Calu3 (cell line): ENCODE results near the gene LIMS1. TPM values are rescaled to one million over a fixed set of nuclear protein-coding genes. Genes with fewer than 3 reads are reported as not detected.
"Not testable (repeated sequence)": the region's sequence is repeated elsewhere in the genome, so short reads cannot be mapped to it uniquely, and the experiment has no call there.

Experiments used
- BruUV-seq: library from RNA; stranded (reverse); fragments of 400-500 nt; replicated peaks from 2 replicates; lab custom pipeline; 2021; lab: Mats Ljungman, UMichigan
- CTCF ChIA-PET: fragments of 300-600 bp; sonication (Branson Sonifier 250); formaldehyde crosslinking; loops from one replicate; lab custom pipeline; 2022; ENCODE audit warnings: antibody characterized with exemption; lab: Charles Lee
- DNase-seq: peaks from one replicate; pipeline ENCODE4 v3.0.0; 2022
- H3K27ac Mint-ChIP-seq: one replicate; pipeline ENCODE4 v1.8.0; 2022; ENCODE audit warnings: mixed read lengths; ENCODE audit not compliant: unreplicated experiment
- H3K27me3 Mint-ChIP-seq: one replicate; pipeline ENCODE4 v1.8.0; 2022; ENCODE audit warnings: mixed read lengths; ENCODE audit not compliant: unreplicated experiment
- H3K36me3 Mint-ChIP-seq: one replicate; pipeline ENCODE4 v1.8.0; 2022; ENCODE audit warnings: mild to moderate bottlenecking, moderate library complexity, mixed read lengths; ENCODE audit not compliant: insufficient read depth, unreplicated experiment
- H3K4me1 Mint-ChIP-seq: one replicate; pipeline ENCODE4 v1.8.0; 2022; ENCODE audit warnings: mild to moderate bottlenecking, low read depth, mixed read lengths; ENCODE audit not compliant: unreplicated experiment
- H3K4me3 Mint-ChIP-seq: one replicate; pipeline ENCODE4 v1.8.0; 2022; ENCODE audit warnings: mild to moderate bottlenecking, low read depth, moderate library complexity, mixed read lengths; ENCODE audit not compliant: unreplicated experiment
- H3K9me3 Mint-ChIP-seq: one replicate; pipeline ENCODE4 v1.8.0; 2022; ENCODE audit warnings: low read depth, mixed read lengths; ENCODE audit not compliant: unreplicated experiment
- intact Hi-C: fragments of 100-400 bp; cut with micrococcal nuclease; formaldehyde crosslinking; loops from one replicate; pipeline ENCODE4 v1.10.0; 2022; ENCODE audit not compliant: unreplicated experiment
- total RNA-seq: library from RNA; stranded (reverse); gene quantifications from 2 replicates; pipeline ENCODE4 v1.2.3, GENCODE V29; 2022
- TF ChIP-seq, protein P1 (sequence below): fragments of 200-600 bp; IDR thresholded peaks from one replicate; pipeline ENCODE4 v1.8.0; 2022; ENCODE audit warnings: antibody characterized with exemption; ENCODE audit not compliant: unreplicated experiment

LIMS1 gene
- total RNA-seq, 1 experiment from 2014 or later, result 51.5 TPM

GRCh38 chr2:108701806-108702205, 167.5 kb downstream of the LIMS1 start:
- H3K9me3 Mint-ChIP-seq, result no peaks in the 10 kb centered on the region
- no peaks in the 10 kb centered on the region for H3K4me1 Mint-ChIP-seq
- TF ChIP-seq, protein P1, sequence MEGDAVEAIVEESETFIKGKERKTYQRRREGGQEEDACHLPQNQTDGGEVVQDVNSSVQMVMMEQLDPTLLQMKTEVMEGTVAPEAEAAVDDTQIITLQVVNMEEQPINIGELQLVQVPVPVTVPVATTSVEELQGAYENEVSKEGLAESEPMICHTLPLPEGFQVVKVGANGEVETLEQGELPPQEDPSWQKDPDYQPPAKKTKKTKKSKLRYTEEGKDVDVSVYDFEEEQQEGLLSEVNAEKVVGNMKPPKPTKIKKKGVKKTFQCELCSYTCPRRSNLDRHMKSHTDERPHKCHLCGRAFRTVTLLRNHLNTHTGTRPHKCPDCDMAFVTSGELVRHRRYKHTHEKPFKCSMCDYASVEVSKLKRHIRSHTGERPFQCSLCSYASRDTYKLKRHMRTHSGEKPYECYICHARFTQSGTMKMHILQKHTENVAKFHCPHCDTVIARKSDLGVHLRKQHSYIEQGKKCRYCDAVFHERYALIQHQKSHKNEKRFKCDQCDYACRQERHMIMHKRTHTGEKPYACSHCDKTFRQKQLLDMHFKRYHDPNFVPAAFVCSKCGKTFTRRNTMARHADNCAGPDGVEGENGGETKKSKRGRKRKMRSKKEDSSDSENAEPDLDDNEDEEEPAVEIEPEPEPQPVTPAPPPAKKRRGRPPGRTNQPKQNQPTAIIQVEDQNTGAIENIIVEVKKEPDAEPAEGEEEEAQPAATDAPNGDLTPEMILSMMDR, result no peak
- intact Hi-C loops, result no loop called here
- no peaks in the 10 kb centered on the region for H3K36me3 Mint-ChIP-seq
- H3K27me3 Mint-ChIP-seq, result no peaks in the 10 kb centered on the region
- no peak overlapping the region for H3K4me3 Mint-ChIP-seq
- no peak overlapping the region for H3K27ac Mint-ChIP-seq
- CTCF ChIA-PET, result no interaction called here
- BruUV-seq, result no TSS peak
- no peak for DNase-seq

- Mint-ChIP-seq H3K4me3 (no peak overlapping the region), H3K9me3 (no peaks in the 10 kb centered on the region), H3K36me3 (no peaks in the 10 kb centered on the region), H3K27me3 (peaks cover 6% of the 10 kb centered on the region), H3K27ac (no peak overlapping the region), H3K4me1 (no peaks in the 10 kb centered on the region)
- no peak for DNase-seq
- CTCF ChIA-PET, result no interaction called here
- intact Hi-C loops, result no loop called here
- TF ChIP-seq, protein P1, result no peak
- BruUV-seq, result no TSS peak
Measured at GRCh38 chr2:108704871-108705270, 170.6 kb downstream of the LIMS1 start.

DNA sequence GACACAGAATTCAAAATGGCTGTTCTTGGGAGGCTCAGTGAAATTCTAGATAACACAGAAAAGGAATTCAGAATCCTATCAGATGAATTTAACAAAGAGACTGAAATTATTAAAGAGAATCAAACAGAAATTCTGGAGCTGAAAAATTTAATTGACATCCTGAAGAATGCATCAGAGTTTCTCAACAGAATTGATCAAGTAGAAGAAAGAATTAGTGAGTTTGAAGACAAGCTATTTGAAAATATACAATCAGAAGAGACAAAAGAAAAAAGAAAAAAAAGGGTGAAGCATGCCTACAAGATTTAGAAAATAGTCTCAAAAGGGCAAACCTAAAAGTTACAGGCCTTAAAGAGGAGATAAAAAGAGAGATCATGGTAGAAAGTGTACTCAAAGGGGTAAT, 173.0 kb downstream of the LIMS1 start:
- Mint-ChIP-seq H3K4me1 (no peaks in the 10 kb centered on the region), H3K36me3 (no peaks in the 10 kb centered on the region), H3K9me3 (no peaks in the 10 kb centered on the region), H3K27ac (no peak overlapping the region), H3K4me3 (no peak overlapping the region), H3K27me3 (peaks cover 12% of the 10 kb centered on the region)
- TF ChIP-seq, protein P1, result no peak
- no TSS peak for BruUV-seq
- no peak for DNase-seq
- intact Hi-C loops, result no loop called here
- CTCF ChIA-PET, result interaction anchor here (0.7 kb wide), 1 partner anchor 845 kb away, joined by 7 read pairs; no protein-coding TSS in a partner anchor

- H3K27ac Mint-ChIP-seq, DNase-seq, H3K9me3 Mint-ChIP-seq, intact Hi-C loops, CTCF ChIA-PET, H3K4me1 Mint-ChIP-seq, H3K27me3 Mint-ChIP-seq, BruUV-seq, H3K4me3 Mint-ChIP-seq: not testable (repeated sequence)
- peaks cover 25% of the 10 kb centered on the region for H3K36me3 Mint-ChIP-seq
Measured at GRCh38 chr2:108716971-108717370, 182.7 kb downstream of the LIMS1 start.

GRCh38 chr2:108719149-108720044, 185.1 kb downstream of the LIMS1 start, which contains the start of gene RANBP2:
Gene RANBP2 (plus strand): TSS chr2:108719482. CDS start chr2:108719607, 125 bp downstream.
- CTCF ChIA-PET, result interaction anchor here (0.7 kb wide), 1 partner anchor 911 kb away, joined by 5 read pairs; no protein-coding TSS in a partner anchor
- Mint-ChIP-seq H3K4me3 (peak within 1 kb of the TSS; percentile 87), H3K36me3 (peaks cover 31% of the 10 kb centered on the region), H3K4me1 (peaks cover 17% of the 10 kb centered on the region), H3K9me3 (no peaks in the 10 kb centered on the region), H3K27ac (peak within 1 kb of the TSS; percentile 95), H3K27me3 (no peaks in the 10 kb centered on the region)
- TF ChIP-seq, protein P1, result no peak
- intact Hi-C loops, result no loop called here
- peak; percentile 93 for DNase-seq
- BruUV-seq, result no TSS peak

DNA sequence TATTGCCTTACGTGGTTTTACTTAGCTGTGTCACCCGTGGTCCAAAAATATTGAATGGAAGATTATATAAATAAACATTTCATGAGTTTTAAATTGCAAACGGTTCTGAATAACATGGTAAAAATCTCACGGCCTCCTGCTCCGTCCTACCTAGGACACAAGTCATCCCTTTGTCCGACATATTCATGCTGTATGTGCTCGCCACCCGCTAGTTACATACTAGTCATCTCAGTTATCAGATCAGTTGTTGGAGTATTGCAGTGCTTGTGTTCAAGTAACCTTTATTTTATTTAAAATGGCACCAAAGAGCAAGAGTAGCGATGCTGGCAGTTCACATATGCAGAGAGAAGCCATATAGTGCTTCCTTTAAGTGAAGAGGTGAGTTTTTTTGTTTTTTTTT, 191.8 kb downstream of the LIMS1 start:
- CTCF ChIA-PET, BruUV-seq, H3K27ac Mint-ChIP-seq, H3K27me3 Mint-ChIP-seq, intact Hi-C loops, H3K9me3 Mint-ChIP-seq, H3K36me3 Mint-ChIP-seq, DNase-seq, H3K4me3 Mint-ChIP-seq: not testable (repeated sequence)
- peaks cover 23% of the 10 kb centered on the region for H3K4me1 Mint-ChIP-seq

DNA sequence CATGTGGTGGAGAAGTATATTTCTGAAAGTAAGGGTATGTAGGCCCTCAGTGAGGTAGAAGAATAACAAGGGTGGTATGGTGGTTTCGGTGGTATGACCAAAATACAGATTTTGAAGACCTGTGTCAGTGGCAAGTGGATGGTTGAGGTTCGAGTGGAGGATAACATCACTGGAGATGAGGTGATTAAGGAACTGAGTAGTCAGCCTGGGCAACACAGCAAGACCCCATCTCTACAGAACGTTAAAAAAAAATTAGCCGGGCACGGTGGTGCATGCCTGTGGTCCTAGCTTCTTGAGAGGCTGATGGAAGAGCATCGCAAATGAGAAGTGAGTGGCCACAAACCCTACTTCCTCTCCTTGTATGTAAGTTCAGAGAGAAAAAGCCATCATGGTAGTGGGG, 200.4 kb downstream of the LIMS1 start:
- H3K27me3 Mint-ChIP-seq, H3K9me3 Mint-ChIP-seq, DNase-seq, CTCF ChIA-PET, H3K4me3 Mint-ChIP-seq, intact Hi-C loops, BruUV-seq: not testable (repeated sequence)
- Mint-ChIP-seq H3K27ac (peak overlapping the region; percentile 55), H3K36me3 (peaks cover 26% of the 10 kb centered on the region), H3K4me1 (peaks cover 15% of the 10 kb centered on the region)
